ENCODE measurements around the gene HS6ST1.
A peak's percentile ranks its signal among the peaks of the same experiment; 100 is the strongest.

The HS6ST1 gene

DNA sequence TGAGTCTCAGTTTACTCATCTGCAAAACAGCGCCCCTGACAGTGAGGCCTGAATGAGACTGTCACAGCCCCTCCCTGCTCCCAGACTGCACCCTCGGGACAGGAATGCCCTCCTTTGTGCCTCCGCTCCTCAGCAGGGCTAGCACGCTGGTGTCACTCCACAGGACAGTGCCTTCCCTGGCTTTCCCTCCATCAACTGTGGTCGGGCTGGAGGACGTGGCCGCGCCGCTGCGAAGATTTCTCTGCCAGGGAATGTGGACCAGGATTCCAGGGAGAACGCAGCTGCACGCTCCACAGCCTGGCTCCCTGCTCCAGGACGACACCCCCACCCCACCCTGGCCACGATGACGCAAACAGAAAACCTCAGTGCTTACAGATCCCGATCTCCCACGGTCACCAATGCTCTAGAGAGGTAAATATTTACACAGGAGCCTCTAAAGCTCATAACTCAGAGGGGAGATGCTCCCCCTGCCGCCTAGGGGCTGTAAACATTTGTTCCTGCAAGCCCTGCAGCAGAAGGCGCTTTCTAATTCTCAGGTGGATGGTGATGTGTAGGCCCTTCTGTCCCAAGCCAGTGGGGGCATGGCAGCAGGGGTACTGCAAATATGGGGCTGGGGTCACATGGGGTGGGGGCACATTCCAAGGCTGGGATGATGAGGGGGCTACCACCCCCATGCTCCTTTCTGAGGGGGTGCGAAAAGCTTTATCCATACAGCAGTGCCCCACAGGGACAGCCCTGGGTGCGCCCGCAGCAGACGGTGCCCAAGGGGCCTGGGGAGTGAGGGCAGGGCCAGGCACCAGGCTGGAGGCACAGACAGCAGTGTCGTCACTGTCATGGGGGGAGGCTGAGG lies 12.4 kb downstream of the HS6ST1 start:
- DNase-seq (ENCODE audit: insufficient read length, low spot score) (no peak), FAIRE-seq (no peak)
- TF ChIP-seq POLR2A (IDR thresholded peaks at IDR 0.05; ENCODE audit: low read depth, low read length) (no peak), PAX5 (IDR thresholded peaks at IDR 0.05; ENCODE audit: insufficient read depth, low read length, severe bottlenecking) (no peak), TAF1 (IDR thresholded peaks at IDR 0.05; ENCODE audit: low read depth, low read length) (no peak), POLR2AphosphoS5 (IDR thresholded peaks at IDR 0.05; ENCODE audit: low read depth, low read length) (no peak), SPI1 (IDR thresholded peaks at IDR 0.05; ENCODE audit: low read depth, low read length) (no peak), POU2F2 (IDR thresholded peaks at IDR 0.05; ENCODE audit: low read depth, low read length) (no peak)

- FAIRE-seq (no peak), DNase-seq (ENCODE audit: insufficient read length, low spot score) (peak; percentile 56)
- TF ChIP-seq POLR2A (IDR thresholded peaks at IDR 0.05; ENCODE audit: low read depth, low read length) (no peak), POU2F2 (IDR thresholded peaks at IDR 0.05; ENCODE audit: low read depth, low read length) (no peak), POLR2AphosphoS5 (IDR thresholded peaks at IDR 0.05; ENCODE audit: low read depth, low read length) (no peak), PAX5 (IDR thresholded peaks at IDR 0.05; ENCODE audit: insufficient read depth, low read length, severe bottlenecking) (no peak), SPI1 (IDR thresholded peaks at IDR 0.05; ENCODE audit: low read depth, low read length) (no peak), TAF1 (IDR thresholded peaks at IDR 0.05; ENCODE audit: low read depth, low read length) (no peak)
Measured at GRCh38 chr2:128305555-128306080, 13.1 kb downstream of the HS6ST1 start.

DNA sequence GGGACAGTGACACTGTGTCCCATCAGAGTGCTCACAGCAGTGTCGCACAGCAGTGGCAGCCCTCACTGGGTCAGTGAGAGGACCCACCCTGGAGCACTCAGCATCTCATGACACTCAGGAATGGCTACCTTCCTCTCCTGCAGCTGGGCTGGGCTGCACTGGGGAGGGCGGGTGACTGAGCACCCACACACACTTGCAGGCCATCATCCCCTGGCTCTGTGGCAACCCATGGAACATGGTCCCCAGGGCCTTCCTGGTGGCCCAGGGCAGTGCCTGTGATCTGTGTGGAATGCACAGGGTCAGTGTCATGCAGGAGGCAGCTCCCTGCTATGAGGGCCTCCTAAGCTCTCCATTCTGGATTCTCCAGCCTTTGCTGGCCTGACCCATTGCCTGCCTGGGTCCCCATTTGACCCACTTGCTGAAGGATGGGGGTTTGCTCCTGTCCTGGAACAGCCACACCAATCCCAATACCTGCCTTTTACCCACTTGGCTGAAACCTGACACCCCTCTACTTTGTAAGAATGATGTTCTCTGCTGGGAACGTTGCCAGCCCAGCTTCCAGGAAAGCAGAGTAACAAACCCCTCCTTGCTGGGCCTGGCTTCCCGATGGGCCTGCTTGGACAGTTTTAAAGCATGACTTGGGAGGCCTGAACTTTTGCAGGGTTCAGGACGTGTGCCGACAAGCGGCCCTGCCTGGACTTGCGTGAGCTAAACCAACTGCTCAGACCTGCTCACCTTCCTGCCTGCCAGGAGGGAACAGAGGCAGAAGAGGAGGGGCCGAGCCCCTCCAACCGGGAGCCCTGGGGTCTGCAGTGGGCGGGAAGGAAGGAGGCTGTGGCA lies 13.7 kb downstream of the HS6ST1 start:
- FAIRE-seq (no peak), DNase-seq (ENCODE audit: insufficient read length, low spot score) (no peak)
- TF ChIP-seq PAX5 (IDR thresholded peaks at IDR 0.05; ENCODE audit: insufficient read depth, low read length, severe bottlenecking) (no peak), TAF1 (IDR thresholded peaks at IDR 0.05; ENCODE audit: low read depth, low read length) (no peak), POLR2AphosphoS5 (IDR thresholded peaks at IDR 0.05; ENCODE audit: low read depth, low read length) (no peak), POU2F2 (IDR thresholded peaks at IDR 0.05; ENCODE audit: low read depth, low read length) (no peak), POLR2A (IDR thresholded peaks at IDR 0.05; ENCODE audit: low read depth, low read length) (no peak), SPI1 (IDR thresholded peaks at IDR 0.05; ENCODE audit: low read depth, low read length) (no peak)

- no peak for FAIRE-seq
- no peak for TF ChIP-seq POLR2AphosphoS5 (IDR thresholded peaks at IDR 0.05; ENCODE audit: low read depth, low read length)
- no peak for TF ChIP-seq POLR2A (IDR thresholded peaks at IDR 0.05; ENCODE audit: low read depth, low read length)
Measured at GRCh38 chr2:128304330-128304714, 14.3 kb downstream of the HS6ST1 start.

GRCh38 chr2:128303911-128304310 lies 14.8 kb downstream of the HS6ST1 start:
- FAIRE-seq (no peak), DNase-seq (ENCODE audit: insufficient read length, low spot score) (no peak)
- no peak for TF ChIP-seq POU2F2 (IDR thresholded peaks at IDR 0.05; ENCODE audit: low read depth, low read length)
- TF ChIP-seq POLR2A (IDR thresholded peaks at IDR 0.05; ENCODE audit: low read depth, low read length): no peak
- TF ChIP-seq PAX5 (IDR thresholded peaks at IDR 0.05; ENCODE audit: insufficient read depth, low read length, severe bottlenecking): no peak
- no peak for TF ChIP-seq POLR2AphosphoS5 (IDR thresholded peaks at IDR 0.05; ENCODE audit: low read depth, low read length)
- TF ChIP-seq TAF1 (IDR thresholded peaks at IDR 0.05; ENCODE audit: low read depth, low read length): no peak
- TF ChIP-seq SPI1 (IDR thresholded peaks at IDR 0.05; ENCODE audit: low read depth, low read length): no peak

More at GRCh38 chr2:128304330-128304714, 14.3 kb downstream of the HS6ST1 start:
- DNase-seq (ENCODE audit: insufficient read length, low spot score): no peak

DNA sequence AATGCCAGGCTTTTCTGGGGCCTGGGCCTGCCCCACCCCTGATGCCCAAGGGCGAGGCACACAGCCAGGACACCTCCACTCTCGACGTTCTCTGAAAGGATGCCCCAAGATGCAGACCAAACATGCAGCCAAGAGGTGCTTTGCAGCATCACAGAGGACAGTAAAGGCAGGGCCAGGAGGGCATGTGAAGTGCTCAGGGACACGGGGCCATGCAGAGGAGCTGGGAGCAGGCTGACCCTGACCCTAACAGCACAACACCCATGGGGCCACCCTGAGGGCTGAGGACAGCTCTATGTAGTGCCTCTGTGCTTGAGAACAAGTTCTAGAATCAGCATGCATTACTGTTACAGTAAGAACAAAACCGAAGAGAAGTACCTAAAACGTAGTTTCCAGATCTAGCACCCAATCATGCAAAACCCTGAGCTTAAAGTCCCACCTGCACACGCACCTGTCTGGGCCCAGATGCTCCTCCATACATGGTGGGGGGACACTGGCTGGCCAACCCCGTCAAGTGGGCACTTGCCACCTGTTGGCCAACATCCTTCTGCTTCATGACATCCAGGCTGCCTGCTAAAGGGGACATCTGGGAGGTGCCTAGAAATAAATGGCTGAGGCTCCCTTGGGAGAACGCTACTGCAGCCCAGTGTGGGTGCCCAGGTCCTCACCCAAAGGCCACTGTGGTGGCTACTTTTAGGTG lies 15.4 kb downstream of the HS6ST1 start:
- DNase-seq (ENCODE audit: insufficient read length, low spot score): no peak
- FAIRE-seq: peak; percentile 72
- TF ChIP-seq POU2F2 (IDR thresholded peaks at IDR 0.05; ENCODE audit: low read depth, low read length) (no peak), POLR2A (IDR thresholded peaks at IDR 0.05; ENCODE audit: low read depth, low read length) (no peak), POLR2AphosphoS5 (IDR thresholded peaks at IDR 0.05; ENCODE audit: low read depth, low read length) (no peak), SPI1 (IDR thresholded peaks at IDR 0.05; ENCODE audit: low read depth, low read length) (no peak), TAF1 (IDR thresholded peaks at IDR 0.05; ENCODE audit: low read depth, low read length) (no peak), PAX5 (IDR thresholded peaks at IDR 0.05; ENCODE audit: insufficient read depth, low read length, severe bottlenecking) (no peak)

DNA sequence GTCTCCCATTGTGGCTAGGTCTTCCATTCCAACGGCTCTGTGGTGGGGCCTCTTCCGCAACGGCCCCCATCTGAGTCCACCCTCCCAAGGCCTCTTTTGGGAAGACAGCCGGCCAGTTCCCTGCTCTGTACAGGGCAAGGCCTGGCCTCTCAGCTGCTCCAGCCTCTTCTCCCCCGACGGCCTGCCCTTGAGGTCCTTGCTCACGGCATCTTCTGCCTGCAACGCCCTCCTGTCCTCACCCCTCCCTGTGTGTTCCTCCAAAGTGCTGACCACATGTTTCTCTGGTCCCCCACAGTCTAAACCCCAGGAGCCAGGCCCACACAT lies 16.0 kb downstream of the HS6ST1 start:
- FAIRE-seq: no peak
- no peak for TF ChIP-seq POU2F2 (IDR thresholded peaks at IDR 0.05; ENCODE audit: low read depth, low read length)
- TF ChIP-seq SPI1 (IDR thresholded peaks at IDR 0.05; ENCODE audit: low read depth, low read length): no peak
- no peak for TF ChIP-seq PAX5 (IDR thresholded peaks at IDR 0.05; ENCODE audit: insufficient read depth, low read length, severe bottlenecking)
- TF ChIP-seq POLR2A (IDR thresholded peaks at IDR 0.05; ENCODE audit: low read depth, low read length): no peak
- TF ChIP-seq POLR2AphosphoS5 (IDR thresholded peaks at IDR 0.05; ENCODE audit: low read depth, low read length): no peak
- TF ChIP-seq TAF1 (IDR thresholded peaks at IDR 0.05; ENCODE audit: low read depth, low read length): no peak

DNA sequence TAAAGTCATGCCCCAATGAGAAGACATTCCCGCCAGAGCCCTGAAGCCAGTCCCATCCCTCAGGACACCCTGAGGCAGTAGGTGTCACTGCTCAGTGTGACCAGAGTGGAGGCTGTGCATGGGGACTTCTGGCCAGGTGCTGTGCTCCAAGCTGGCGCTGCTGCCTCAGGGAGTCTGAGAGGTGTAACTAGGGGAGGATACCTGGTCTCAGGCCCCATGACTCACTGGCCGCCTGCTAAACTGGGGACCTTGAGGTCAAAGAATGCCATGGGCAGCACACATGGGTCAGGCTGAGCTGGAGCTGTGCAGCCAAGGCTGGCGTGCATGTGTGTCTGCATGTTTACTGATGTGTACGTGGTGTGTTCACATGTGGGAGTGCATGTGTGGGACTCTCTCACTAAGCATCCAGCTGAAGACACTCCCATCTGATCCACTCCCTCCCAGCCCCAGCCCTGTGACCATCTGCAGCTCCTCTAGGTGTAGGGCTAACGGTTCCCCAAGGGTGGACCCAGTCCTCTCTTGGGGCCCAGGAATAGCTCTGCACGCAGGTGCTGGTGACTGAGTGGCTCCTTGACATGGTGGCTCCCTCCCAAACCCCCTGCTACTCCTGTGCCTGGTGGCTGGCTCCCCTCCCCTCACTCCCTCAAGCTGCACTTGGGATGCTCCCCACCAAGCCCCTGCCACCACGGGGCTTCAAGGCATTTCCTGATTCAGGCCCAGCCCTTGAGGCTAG lies 16.5 kb downstream of the HS6ST1 start:
- TF ChIP-seq SPI1 (IDR thresholded peaks at IDR 0.05; ENCODE audit: low read depth, low read length) (no peak), PAX5 (IDR thresholded peaks at IDR 0.05; ENCODE audit: insufficient read depth, low read length, severe bottlenecking) (no peak), TAF1 (IDR thresholded peaks at IDR 0.05; ENCODE audit: low read depth, low read length) (no peak), POLR2AphosphoS5 (IDR thresholded peaks at IDR 0.05; ENCODE audit: low read depth, low read length) (no peak), POLR2A (IDR thresholded peaks at IDR 0.05; ENCODE audit: low read depth, low read length) (no peak), POU2F2 (IDR thresholded peaks at IDR 0.05; ENCODE audit: low read depth, low read length) (no peak)
- FAIRE-seq (no peak), DNase-seq (ENCODE audit: insufficient read length, low spot score) (no peak)

More for the DNA sequence above, 16.0 kb downstream of the HS6ST1 start:
- DNase-seq (ENCODE audit: insufficient read length, low spot score): no peak

All from GM12891 (cell line).